Stomach (tissue), 9 donors: ENCODE results near the gene MYOM1. TPM values are rescaled to one million over a fixed set of nuclear protein-coding genes. Genes with fewer than 3 reads are reported as not detected.
A peak's percentile ranks its signal among the peaks of the same experiment; 100 is the strongest.

Experiments used
- DNase-seq, 2 donors: peaks; one replicate each; pipeline versions ENCODE4 v3.0.0 to v3.0.0-alpha.2; 2013 to 2019
- H3K27ac ChIP-seq, 5 donors: fragments of 200-600 bp in 4 of 5; sonication (generic) in 4 of 5; one replicate each; pipeline ENCODE4 v1.5.1; 2013 to 2019; ENCODE audit warnings: mild to moderate bottlenecking in 1 of 5, moderate library complexity in 1 of 5
- H3K27me3 ChIP-seq, 3 donors: fragments of 200-600 bp; sonication (generic); one replicate each; pipeline ENCODE4 v1.5.1; 2017 to 2019; ENCODE audit warnings: mixed run types in 1 of 3
- H3K36me3 ChIP-seq, 4 donors: fragments of 200-600 bp; sonication (generic); 1 replicate in 3 of 4; 2 replicates in 1 of 4; pipeline ENCODE4 v1.5.1; 2016 to 2019
- H3K4me1 ChIP-seq, 4 donors: fragments of 200-600 bp; sonication (generic); one replicate each; pipeline ENCODE4 v1.5.1; 2016 to 2019
- H3K4me3 ChIP-seq, 4 donors: fragments of 200-600 bp; sonication (generic) in 3 of 4; one replicate each; pipeline ENCODE4 v1.5.1; 2016 to 2019; ENCODE audit warnings: mild to moderate bottlenecking in 1 of 4
- H3K9me3 ChIP-seq, 4 donors: fragments of 200-600 bp; sonication (generic); one replicate each; pipeline ENCODE4 v1.5.1; 2016 to 2019
- CTCF ChIP-seq, 7 experiments: fragments of 450-650 bp in 4 of 7; fragments of 200-600 bp in 3 of 7; sonication (generic) in 3 of 7; IDR thresholded peaks; one replicate each; pipeline ENCODE4 v1.5.1; 2016 to 2019; ENCODE audit warnings: antibody characterized with exemption in 7 of 7, control low read depth in 2 of 7, mild to moderate bottlenecking in 1 of 7
- EP300 ChIP-seq: sonication (generic); formaldehyde crosslinking; IDR thresholded peaks from one replicate; pipeline ENCODE4 v1.6.1; 2017; ENCODE audit warnings: antibody characterized with exemption
- POLR2A ChIP-seq, 4 donors: fragments of 450-650 bp; IDR thresholded peaks; one replicate each; pipeline ENCODE4 v1.6.1; 2016; ENCODE audit warnings: antibody characterized with exemption in 4 of 4, control low read depth in 2 of 4, mild to moderate bottlenecking in 1 of 4, moderate library complexity in 1 of 4
- POLR2AphosphoS5 ChIP-seq, 3 donors: sonication (generic); formaldehyde crosslinking; IDR thresholded peaks; one replicate each; pipeline ENCODE4 v1.6.1; 2016; ENCODE audit warnings: antibody characterized with exemption in 3 of 3
- WGBS, 5 donors: extraction: QIAGEN DNeasy Blood & Tissue Kit in 3 of 5; methylation state at CpG; one replicate each; pipeline versions ENCODE4 v1.1.5 to v1.1.7; 2013 to 2018; 5-methylcytosine and 5-hydroxymethylcytosine counted together
- intact Hi-C: fragments of 100-400 bp; cut with DNase I; formaldehyde crosslinking; loops from one replicate; pipeline ENCODE4 v1.15.1; 2023; ENCODE audit warnings: low total_unique reads
- polyA plus RNA-seq, 3 donors: library from polyadenylated mRNA; stranded (reverse); fragments of 200-250 nt; gene quantifications; one replicate each; pipeline ENCODE4 v1.2.3, GENCODE V29; 2013
- total RNA-seq, 5 donors: library from RNA; depleted of rRNA; stranded (reverse); fragments of >200 nt; gene quantifications; one replicate each; pipeline versions ENCODE4 v1.1.0 to v1.2.3, GENCODE V29; 2014 to 2016
- donor health status: healthy with polysubstance abuse.
- donor health status: Bipolar disorder and iron deficiency.
- donor health status: healthy.

MYOM1 gene
- total and polyA plus RNA-seq, 8 donors, result 1.2 to 37.9 (median 3.5) TPM

- Histone ChIP-seq H3K9me3 (no peaks in the 10 kb centered on the region), H3K36me3 (no peaks in the 10 kb centered on the region), H3K4me1 (peaks cover 61 to 81% (median 77%) of the 10 kb centered on the region in 4 donors), H3K27ac (peak overlapping the region in 1 of 5 donors; percentile 1), H3K4me3 (no peak overlapping the region), H3K27me3 (no peaks in the 10 kb centered on the region)
- WGBS, 5 donors, result 50 to 59% (median 58%) methylated on average over 7 of the region's 7 CpGs
- intact Hi-C loops, result no loop called here
- no peak for DNase-seq
- TF ChIP-seq POLR2A (IDR thresholded peaks at IDR 0.05), result no peak
- TF ChIP-seq POLR2AphosphoS5 (IDR thresholded peaks at IDR 0.05), result no peak
- TF ChIP-seq CTCF (IDR thresholded peaks at IDR 0.05), result no peak
- no peak for TF ChIP-seq EP300
Observed at GRCh38 chr18:3266062-3266608, 46.4 kb upstream of the MYOM1 start.

GRCh38 chr18:3265564-3266033 is 45.8 kb upstream of the MYOM1 start:
- intact Hi-C loops, result no loop called here
- no peaks in the 10 kb centered on the region for H3K36me3 ChIP-seq
- H3K27me3 ChIP-seq, result no peaks in the 10 kb centered on the region
- peak overlapping the region in 1 of 5 donors; percentile 1 for H3K27ac ChIP-seq
- WGBS, 5 donors, result 58 to 67% (median 63%) methylated on average over 3 of the region's 3 CpGs
- peaks cover 64 to 81% (median 79%) of the 10 kb centered on the region in 4 donors for H3K4me1 ChIP-seq
- no peak for TF ChIP-seq POLR2A (IDR thresholded peaks at IDR 0.05)
- no peak for TF ChIP-seq EP300
- TF ChIP-seq CTCF (IDR thresholded peaks at IDR 0.05), result no peak
- TF ChIP-seq POLR2AphosphoS5 (IDR thresholded peaks at IDR 0.05), result no peak
- H3K4me3 ChIP-seq, result no peak overlapping the region
- H3K9me3 ChIP-seq, result no peaks in the 10 kb centered on the region
- peak in 1 of 2 donors; percentile 32 for DNase-seq

- TF ChIP-seq POLR2AphosphoS5 (IDR thresholded peaks at IDR 0.05), result no peak
- no peak for TF ChIP-seq POLR2A (IDR thresholded peaks at IDR 0.05)
- TF ChIP-seq EP300, result no peak
- no peak for TF ChIP-seq CTCF (IDR thresholded peaks at IDR 0.05)
- no peak for DNase-seq
- Histone ChIP-seq H3K9me3 (no peaks in the 10 kb centered on the region), H3K4me1 (peaks cover 66 to 80% (median 77%) of the 10 kb centered on the region in 4 donors), H3K4me3 (peak overlapping the region in 3 of 4 donors; percentile 91 to 98 (median 92)), H3K36me3 (no peaks in the 10 kb centered on the region), H3K27ac (peak overlapping the region in 1 of 5 donors; percentile 98), H3K27me3 (no peaks in the 10 kb centered on the region)
- intact Hi-C loops, result no loop called here
- WGBS, 5 donors, result 60 to 73% (median 62%) methylated on average over 2 of the region's 2 CpGs
Observed at GRCh38 chr18:3264362-3264761, 44.6 kb upstream of the MYOM1 start.

- Histone ChIP-seq H3K4me3 (peak overlapping the region; percentile 89 to 98 (median 92)), H3K36me3 (peaks cover 5 to 9% (median 6%) of the 10 kb centered on the region in 4 donors), H3K9me3 (no peaks in the 10 kb centered on the region), H3K27me3 (no peaks in the 10 kb centered on the region), H3K27ac (peak overlapping the region; percentile 96 to 99 (median 98)), H3K4me1 (peaks cover 54 to 70% (median 68%) of the 10 kb centered on the region in 4 donors)
- 10 to 21% (median 17%) methylated on average over 8 of the region's 8 CpGs for WGBS, 5 donors
- no peak for DNase-seq
- no peak for TF ChIP-seq POLR2AphosphoS5 (IDR thresholded peaks at IDR 0.05)
- TF ChIP-seq EP300, result no peak
- TF ChIP-seq POLR2A (IDR thresholded peaks at IDR 0.05), result no peak
- TF ChIP-seq CTCF (IDR thresholded peaks at IDR 0.05), result no peak
- intact Hi-C loops, result no loop called here
Observed at GRCh38 chr18:3263132-3263700, 43.4 kb upstream of the MYOM1 start.
